H1 (cell line): Measurements from ENCODE around the gene LTBP1. TPM values are rescaled to one million over a fixed set of nuclear protein-coding genes. Genes with fewer than 3 reads are reported as not detected.

ENCODE experiments used
- CTCF ChIA-PET: fragments of 300-600 bp; sonication (Branson Sonifier 250); formaldehyde crosslinking; loops from one replicate; lab custom pipeline; 2021; ENCODE audit not compliant: partially characterized antibody; lab: Charles Lee
- POLR2A ChIA-PET: fragments of 300-600 bp; sonication (Branson Sonifier 250); formaldehyde crosslinking; loops from one replicate; lab custom pipeline; 2021; ENCODE audit warnings: inconsistent platforms; ENCODE audit not compliant: partially characterized antibody; lab: Charles Lee
- DNase-seq, 2 experiments: peaks; one replicate each; pipeline versions ENCODE4 v3.0.0 to v3.0.0-alpha.2; 2010 to 2022; ENCODE audit warnings: low spot score in 2 of 2, low read depth in 1 of 2, mixed read lengths in 1 of 2
- FAIRE-seq: peaks from 2 replicates; lab custom pipeline; 2011; peaks lifted over from hg19 to GRCh38; lab: Jason Lieb, UNC
- H2AFZ ChIP-seq: 2 replicates; pipeline ENCODE4 v1.8.1; 2012; ENCODE audit warnings: low read length, inconsistent platforms
- H2AK5ac ChIP-seq: 2 replicates; pipeline ENCODE4 v1.6.1; 2013; ENCODE audit warnings: low read depth, low read length
- H2BK120ac ChIP-seq: replicated peaks from 2 replicates; pipeline ENCODE3; 2013; ENCODE audit warnings: low read depth, low read length, inconsistent platforms
- H2BK12ac ChIP-seq: 2 replicates; pipeline ENCODE4 v1.6.1; 2013; ENCODE audit warnings: low read depth, low read length
- H2BK15ac ChIP-seq: 2 replicates; pipeline ENCODE4 v1.6.1; 2013; ENCODE audit warnings: low read length
- H2BK20ac ChIP-seq: 2 replicates; pipeline ENCODE4 v1.6.1; 2013; ENCODE audit warnings: low read length
- H2BK5ac ChIP-seq: 2 replicates; pipeline ENCODE4 v1.6.1; 2013; ENCODE audit warnings: low read depth, low read length
- H3K14ac ChIP-seq: 2 replicates; pipeline ENCODE4 v1.6.1; 2013; ENCODE audit warnings: inconsistent platforms; ENCODE audit not compliant: insufficient read length
- H3K18ac ChIP-seq: 2 replicates; pipeline ENCODE4 v1.6.1; 2013; ENCODE audit warnings: low read length; ENCODE audit errors: extremely low read depth
- H3K23ac ChIP-seq: 2 replicates; pipeline ENCODE4 v1.6.1; 2013; ENCODE audit warnings: inconsistent platforms; ENCODE audit not compliant: insufficient read length
- H3K23me2 ChIP-seq: 2 replicates; pipeline ENCODE4 v1.6.1; 2013; ENCODE audit warnings: low read depth, low read length
- H3K27ac ChIP-seq: 2 replicates; pipeline ENCODE4 v1.6.1; 2011; ENCODE audit warnings: low read depth, low read length, inconsistent platforms
- H3K27me3 ChIP-seq, 4 experiments: replicated peaks in 1 of 4; 1 replicate in 1 of 4; 2 replicates in 3 of 4; pipeline versions ENCODE4 v1.6.1 to v1.8.1; 2011 to 2013; ENCODE audit warnings: low read length in 3 of 4, mild to moderate bottlenecking in 3 of 4, inconsistent platforms in 2 of 4, mixed read lengths in 2 of 4, moderate library complexity in 1 of 4; ENCODE audit not compliant: control insufficient read depth in 3 of 4, insufficient read depth in 3 of 4; ENCODE audit errors: extremely low read depth in 1 of 4
- H3K36me3 ChIP-seq, 4 experiments: 2 replicates each; pipeline versions ENCODE4 v1.6.1 to v1.8.1; 2011 to 2013; ENCODE audit warnings: mild to moderate bottlenecking in 4 of 4, low read length in 3 of 4, moderate library complexity in 2 of 4, control low read depth in 1 of 4, inconsistent platforms in 1 of 4; ENCODE audit not compliant: insufficient read depth in 4 of 4, control insufficient read depth in 2 of 4
- H3K4ac ChIP-seq: replicated peaks from 2 replicates; pipeline ENCODE3; 2013; ENCODE audit warnings: low read length, low read depth, mixed read lengths, inconsistent platforms; ENCODE audit not compliant: insufficient read length
- H3K4me1 ChIP-seq, 4 experiments: replicated peaks in 1 of 4; 1 replicate in 1 of 4; 2 replicates in 3 of 4; pipeline versions ENCODE4 v1.6.1 to v1.8.1; 2011 to 2013; ENCODE audit warnings: low read length in 3 of 4, inconsistent platforms in 2 of 4, mixed read lengths in 1 of 4; ENCODE audit not compliant: insufficient read depth in 4 of 4, control insufficient read depth in 3 of 4
- H3K4me2 ChIP-seq, 2 experiments: 2 replicates each; pipeline versions ENCODE4 v1.6.1 to v1.8.1; 2011 to 2013; ENCODE audit warnings: low read depth in 2 of 2, low read length in 2 of 2, control low read depth in 1 of 2, inconsistent platforms in 1 of 2, mild to moderate bottlenecking in 1 of 2; ENCODE audit not compliant: insufficient read depth in 1 of 2
- H3K4me3 ChIP-seq, 4 experiments: fragments of 200-600, 300-600 bp in 1 of 4; sonication (generic), shearing (Covaris generic), sonication (Bioruptor Twin) in 1 of 4; 2 replicates each; pipeline versions ENCODE4 v1.5.1 to v1.8.1; 2011 to 2016; ENCODE audit warnings: low read length in 4 of 4, low read depth in 3 of 4, control low read depth in 2 of 4, inconsistent platforms in 2 of 4, mild to moderate bottlenecking in 2 of 4, mixed read lengths in 1 of 4, moderate library complexity in 1 of 4; ENCODE audit not compliant: insufficient read depth in 2 of 4; ENCODE audit errors: extremely low read depth in 1 of 4
- H3K56ac ChIP-seq: replicated peaks from 2 replicates; pipeline ENCODE3; 2013; ENCODE audit warnings: low read depth, mild to moderate bottlenecking, mixed read lengths, low read length, inconsistent platforms; ENCODE audit not compliant: insufficient read length
- H3K79me1 ChIP-seq: 2 replicates; pipeline ENCODE4 v1.6.1; 2013; ENCODE audit warnings: low read depth, low read length, control low read depth
- H3K79me2 ChIP-seq, 2 experiments: 2 replicates each; pipeline versions ENCODE4 v1.6.1 to v1.8.1; 2012 to 2013; ENCODE audit warnings: low read length in 2 of 2, mild to moderate bottlenecking in 2 of 2, inconsistent platforms in 1 of 2; ENCODE audit not compliant: insufficient read depth in 2 of 2, control insufficient read depth in 1 of 2
- H3K9ac ChIP-seq, 4 experiments: replicated peaks in 1 of 4; 1 replicate in 1 of 4; 2 replicates in 3 of 4; pipeline versions ENCODE4 v1.6.1 to v1.8.1; 2011 to 2013; ENCODE audit warnings: low read depth in 3 of 4, low read length in 3 of 4, control low read depth in 2 of 4, mild to moderate bottlenecking in 2 of 4, moderate library complexity in 2 of 4, inconsistent platforms in 1 of 4; ENCODE audit errors: extremely low read depth in 1 of 4
- H3K9me3 ChIP-seq, 2 experiments: 2 replicates each; pipeline versions ENCODE4 v1.6.1 to v1.8.1; 2012 to 2013; ENCODE audit warnings: mild to moderate bottlenecking in 2 of 2, moderate library complexity in 2 of 2, control low read depth in 1 of 2, inconsistent platforms in 1 of 2, low read depth in 1 of 2, low read length in 1 of 2, mixed read lengths in 1 of 2; ENCODE audit not compliant: insufficient read depth in 2 of 2
- H4K20me1 ChIP-seq, 2 experiments: replicated peaks in 1 of 2; 2 replicates each; pipeline versions ENCODE3 to v1.8.1; 2011 to 2013; ENCODE audit warnings: inconsistent platforms in 2 of 2, low read length in 2 of 2, mild to moderate bottlenecking in 1 of 2; ENCODE audit not compliant: insufficient read depth in 2 of 2, control insufficient read depth in 1 of 2
- H4K5ac ChIP-seq: 2 replicates; pipeline ENCODE4 v1.6.1; 2013; ENCODE audit warnings: low read length, low read depth, mixed read lengths, inconsistent platforms; ENCODE audit not compliant: insufficient read length
- H4K8ac ChIP-seq: 2 replicates; pipeline ENCODE4 v1.8.0; 2013; ENCODE audit warnings: mild to moderate bottlenecking, moderate library complexity, low read length, inconsistent platforms; ENCODE audit not compliant: insufficient read depth; ENCODE audit errors: extremely low read depth
- H4K91ac ChIP-seq: replicated peaks from 2 replicates; pipeline ENCODE3; 2013; ENCODE audit warnings: low read length, mixed read lengths, inconsistent platforms; ENCODE audit not compliant: insufficient read length
- ASH2L ChIP-seq: fragments of 200-600, 300-600 bp; sonication (generic); IDR thresholded peaks from one replicate; pipeline ENCODE4 v1.7.1; 2017; ENCODE audit warnings: low read length
- CBX5 ChIP-seq: fragments of 300-800, 300-1000 bp; sonication (generic); IDR thresholded peaks from 2 replicates; pipeline ENCODE4 v1.7.1; 2016; ENCODE audit warnings: antibody characterized with exemption, low read length, low read depth
- CBX8 ChIP-seq: fragments of 300-800, 300-1000 bp; sonication (generic); IDR thresholded peaks from 2 replicates; pipeline ENCODE4 v1.7.1; 2016; ENCODE audit warnings: low read depth, low read length, borderline replicate concordance
- CHD2 ChIP-seq: IDR thresholded peaks from 2 replicates; pipeline ENCODE4 v1.6.1; 2012; ENCODE audit warnings: low read length, improper control_type of control experiment
- EGR1 ChIP-seq: IDR thresholded peaks from 2 replicates; pipeline ENCODE4 v1.6.1; 2011; ENCODE audit warnings: low read depth, low read length, borderline replicate concordance
- GABPA ChIP-seq: IDR thresholded peaks from 2 replicates; pipeline ENCODE4 v1.6.1; 2011; ENCODE audit warnings: mild to moderate bottlenecking, low read length, moderate library complexity, borderline replicate concordance; ENCODE audit not compliant: insufficient read depth
- POLR2A ChIP-seq, 2 experiments: IDR thresholded peaks; 1 replicate in 1 of 2; 2 replicates in 1 of 2; pipeline ENCODE4 v1.6.1; 2011; ENCODE audit warnings: low read depth in 2 of 2, low read length in 2 of 2, mild to moderate bottlenecking in 2 of 2; ENCODE audit errors: control extremely low read depth in 1 of 2
- RBBP5 ChIP-seq: IDR thresholded peaks from 2 replicates; pipeline ENCODE4 v1.7.1; 2012; ENCODE audit warnings: low read depth, mild to moderate bottlenecking, inconsistent platforms, low read length, moderate library complexity, borderline replicate concordance
- TBP ChIP-seq: IDR thresholded peaks from 2 replicates; pipeline ENCODE4 v1.6.1; 2011; ENCODE audit warnings: low read depth, low read length, improper control_type of control experiment
- WGBS, 2 experiments: shearing (Covaris generic) in 1 of 2; methylation state at CpG; one replicate each; pipeline versions ENCODE4 v1.1.6 to v1.1.7; 2013 to 2015; ENCODE audit warnings: low lambda C conversion rate in 2 of 2, mixed read lengths in 2 of 2, inconsistent platforms in 1 of 2, low coverage in 1 of 2, missing lambda C conversion rate in 1 of 2; ENCODE audit not compliant: insufficient replicate concordance in 2 of 2, insufficient coverage in 1 of 2, insufficient read length in 1 of 2; ENCODE audit errors: extremely low coverage in 1 of 2, missing lambda C conversion rate in 1 of 2; 5-methylcytosine and 5-hydroxymethylcytosine counted together
- polyA plus RNA-seq, 7 experiments: library from polyadenylated mRNA; depleted of rRNA in 3 of 7; stranded (reverse) in 5 of 7; unstranded in 2 of 7; fragments of >200 nt in 5 of 7; fragments of 200-250 nt in 2 of 7; gene quantifications; 1 replicate in 5 of 7; 2 replicates in 1 of 7; 4 replicates in 1 of 7; pipeline versions ENCODE4 v1.2.1 to v1.2.3, GENCODE V29; 2011 to 2013; ENCODE audit warnings: missing spikeins in 2 of 7, mixed read lengths in 2 of 7
- total RNA-seq: library from RNA; stranded (reverse); fragmentation: NEBNext Ultra II Directional; extraction: Animal tissue kit (Norgen Biotek cat#: 25700); gene quantifications from 2 replicates; pipeline ENCODE4 v1.2.1, GENCODE V29; 2021

Gene LTBP1
- total and polyA plus RNA-seq, 2 of the 8 experiments (the other 6 are each of a cell fraction or from before 2014, with no cell fraction given) = 15.4 to 24.7 TPM

DNA sequence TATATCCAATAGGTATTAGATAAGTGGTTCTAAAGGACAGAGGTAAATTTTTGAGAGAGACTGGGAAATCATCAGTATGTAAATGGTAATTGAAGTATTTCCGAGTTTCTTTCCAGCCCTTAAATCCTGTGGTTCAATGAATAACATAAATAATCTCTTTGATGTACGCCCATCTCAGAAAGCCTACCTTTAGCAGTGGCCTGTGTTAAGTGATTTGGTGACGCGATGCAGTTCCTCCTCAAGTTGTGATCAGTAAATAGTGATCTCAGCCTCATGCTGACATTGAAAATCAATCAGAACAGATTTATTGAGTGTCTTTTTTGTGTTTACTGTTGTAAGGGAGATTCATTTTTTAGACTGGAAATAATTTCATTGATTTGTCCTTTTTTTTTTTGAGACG, 392.5 kb downstream of the LTBP1 start:
- no peak for TF ChIP-seq CBX8
- no peak for TF ChIP-seq CHD2
- TF ChIP-seq TBP = no peak
- TF ChIP-seq EGR1 = no peak
- TF ChIP-seq GABPA = no peak
- TF ChIP-seq RBBP5 = no peak
- TF ChIP-seq CBX5 = no peak
- TF ChIP-seq POLR2A (IDR thresholded peaks at IDR 0.05; ENCODE audit: control extremely low read depth in 1 of 2, low read depth in 2 of 2, low read length in 2 of 2) = no peak
- TF ChIP-seq ASH2L = no peak
- Histone ChIP-seq H2BK5ac (no peak overlapping the region), H4K8ac (no peak overlapping the region), H2BK20ac (no peak overlapping the region), H3K27me3 (no peaks in the 10 kb centered on the region), H3K36me3 (no peaks in the 10 kb centered on the region), H3K4me3 (no peak overlapping the region), H3K27ac (no peak overlapping the region), H3K23ac (no peak overlapping the region), H2AFZ (no peak overlapping the region), H4K5ac (no peak overlapping the region), H3K79me2 (no peaks in the 10 kb centered on the region), H3K14ac (no peak overlapping the region), H3K18ac (no peak overlapping the region), H3K56ac (no peak overlapping the region), H3K9ac (no peak overlapping the region), H2BK120ac (no peak overlapping the region), H4K91ac (no peak overlapping the region), H3K23me2 (no peaks in the 10 kb centered on the region), H3K4me2 (no peak overlapping the region), H2BK12ac (no peak overlapping the region), H2BK15ac (no peak overlapping the region), H2AK5ac (no peak overlapping the region), H3K4me1 (no peaks in the 10 kb centered on the region), H3K4ac (no peak overlapping the region), H4K20me1 (no peaks in the 10 kb centered on the region), H3K79me1 (no peaks in the 10 kb centered on the region), H3K9me3 (no peaks in the 10 kb centered on the region)
- DNase-seq = no peak
- ChIA-PET CTCF (no interaction called here), POLR2A (no interaction called here)
- FAIRE-seq = no peak
- 81% methylated on average over 4 of the region's 5 CpGs; no CpG with 5 or more reads in 1 of the 2 experiments for WGBS, 2 experiments
